ENCODE results near the gene OLFML3. TPM values are rescaled to one million over a fixed set of nuclear protein-coding genes. Genes with fewer than 3 reads are reported as not detected.

The OLFML3 gene
- total RNA-seq, 1 donor from 2014 or later: 37.0 TPM

- H3K36me3 Mint-ChIP-seq (ENCODE audit: unreplicated experiment): peaks cover 4% of the 10 kb centered on the region
Observed at GRCh38 chr1:113995382-113995781, 16.1 kb downstream of the OLFML3 start.

GRCh38 chr1:113998361-113998760 lies 19.1 kb downstream of the OLFML3 start:
- H3K4me3 Mint-ChIP-seq (ENCODE audit: unreplicated experiment): no peak overlapping the region
- H3K36me3 Mint-ChIP-seq (ENCODE audit: unreplicated experiment): peaks cover 4% of the 10 kb centered on the region
- peaks cover 11% of the 10 kb centered on the region for H3K4me1 Mint-ChIP-seq (ENCODE audit: unreplicated experiment)
- H3K27ac Mint-ChIP-seq (ENCODE audit: unreplicated experiment): no peak overlapping the region
- TF ChIP-seq CTCF (IDR thresholded peaks at IDR 0.05): no peak
- peaks cover 19% of the 10 kb centered on the region for H3K9me3 Mint-ChIP-seq (ENCODE audit: unreplicated experiment)
- DNase-seq (ENCODE audit: extremely low spot score, unreplicated experiment): no peak
- H3K27me3 Mint-ChIP-seq (ENCODE audit: unreplicated experiment): peaks cover 13% of the 10 kb centered on the region

More at GRCh38 chr1:113995382-113995781, 16.1 kb downstream of the OLFML3 start:
- no peak for TF ChIP-seq CTCF (IDR thresholded peaks at IDR 0.05)
- H3K4me3 Mint-ChIP-seq (ENCODE audit: unreplicated experiment): no peak overlapping the region
- H3K4me1 Mint-ChIP-seq (ENCODE audit: unreplicated experiment): peaks cover 3% of the 10 kb centered on the region
- H3K27ac Mint-ChIP-seq (ENCODE audit: unreplicated experiment): no peak overlapping the region
- no peak for DNase-seq (ENCODE audit: extremely low spot score, unreplicated experiment)
- H3K9me3 Mint-ChIP-seq (ENCODE audit: unreplicated experiment): peaks cover 19% of the 10 kb centered on the region
- H3K27me3 Mint-ChIP-seq (ENCODE audit: unreplicated experiment): peaks cover 13% of the 10 kb centered on the region

GRCh38 chr1:113999233-113999632 lies 20.0 kb downstream of the OLFML3 start:
- peaks cover 16% of the 10 kb centered on the region for H3K27me3 Mint-ChIP-seq (ENCODE audit: unreplicated experiment)
- H3K4me1 Mint-ChIP-seq (ENCODE audit: unreplicated experiment): peaks cover 19% of the 10 kb centered on the region
- no peak overlapping the region for H3K27ac Mint-ChIP-seq (ENCODE audit: unreplicated experiment)
- no peak overlapping the region for H3K4me3 Mint-ChIP-seq (ENCODE audit: unreplicated experiment)
- H3K9me3 Mint-ChIP-seq (ENCODE audit: unreplicated experiment): peaks cover 16% of the 10 kb centered on the region
- TF ChIP-seq CTCF (IDR thresholded peaks at IDR 0.05): no peak
- H3K36me3 Mint-ChIP-seq (ENCODE audit: unreplicated experiment): peaks cover 4% of the 10 kb centered on the region
- no peak for DNase-seq (ENCODE audit: extremely low spot score, unreplicated experiment)

- Mint-ChIP-seq H3K27ac (ENCODE audit: unreplicated experiment) (no peak overlapping the region), H3K4me1 (ENCODE audit: unreplicated experiment) (peaks cover 19% of the 10 kb centered on the region), H3K27me3 (ENCODE audit: unreplicated experiment) (peaks cover 16% of the 10 kb centered on the region), H3K36me3 (ENCODE audit: unreplicated experiment) (no peaks in the 10 kb centered on the region), H3K4me3 (ENCODE audit: unreplicated experiment) (no peak overlapping the region), H3K9me3 (ENCODE audit: unreplicated experiment) (peaks cover 16% of the 10 kb centered on the region)
- DNase-seq (ENCODE audit: extremely low spot score, unreplicated experiment): no peak
- no peak for TF ChIP-seq CTCF (IDR thresholded peaks at IDR 0.05)
Observed at GRCh38 chr1:113999799-114000198, 20.5 kb downstream of the OLFML3 start.

- Mint-ChIP-seq H3K27me3 (ENCODE audit: unreplicated experiment) (peaks cover 16% of the 10 kb centered on the region), H3K4me1 (ENCODE audit: unreplicated experiment) (peaks cover 19% of the 10 kb centered on the region), H3K27ac (ENCODE audit: unreplicated experiment) (no peak overlapping the region), H3K9me3 (ENCODE audit: unreplicated experiment) (peaks cover 12% of the 10 kb centered on the region), H3K4me3 (ENCODE audit: unreplicated experiment) (no peak overlapping the region), H3K36me3 (ENCODE audit: unreplicated experiment) (no peaks in the 10 kb centered on the region)
- DNase-seq (ENCODE audit: extremely low spot score, unreplicated experiment): peak; percentile 25
- TF ChIP-seq CTCF (IDR thresholded peaks at IDR 0.05): no peak
Observed at GRCh38 chr1:114000406-114000805, 21.1 kb downstream of the OLFML3 start.
